DOHH2 (cell line): ENCODE measurements around the gene PNPLA5.

Experiments
- H3F3A ChIP-seq: fragments of 200-600 bp; sonication (generic), shearing (Covaris generic); 2 replicates; pipeline ENCODE4 v1.6.0; 2016; ENCODE audit warnings: antibody characterized with exemption, mild to moderate bottlenecking; ENCODE audit not compliant: control insufficient read depth, insufficient read depth
- H3K27ac ChIP-seq: fragments of 200-600 bp; sonication (generic); 2 replicates; pipeline ENCODE4 v1.5.1; 2014; ENCODE audit warnings: low read depth, mild to moderate bottlenecking, low read length, moderate library complexity
- H3K27me3 ChIP-seq: fragments of 200-600 bp; sonication (generic); 2 replicates; pipeline ENCODE4 v1.6.1; 2014; ENCODE audit warnings: mild to moderate bottlenecking, low read length, mixed read lengths; ENCODE audit not compliant: control insufficient read depth
- H3K36me3 ChIP-seq: fragments of 200-600 bp; sonication (generic); 2 replicates; pipeline ENCODE4 v1.6.1; 2014; ENCODE audit warnings: mild to moderate bottlenecking, low read length, moderate library complexity, mixed read lengths; ENCODE audit not compliant: control insufficient read depth
- H3K4me1 ChIP-seq: fragments of 200-600 bp; sonication (generic); 2 replicates; pipeline ENCODE4 v1.6.1; 2014; ENCODE audit warnings: mild to moderate bottlenecking, low read length, mixed read lengths; ENCODE audit not compliant: control insufficient read depth
- H3K4me2 ChIP-seq: fragments of 200-600 bp; sonication (generic); 2 replicates; pipeline ENCODE4 v1.6.0; 2014; ENCODE audit warnings: mild to moderate bottlenecking, low read length, moderate library complexity
- H3K4me3 ChIP-seq: fragments of 200-600 bp; sonication (generic); 2 replicates; pipeline ENCODE4 v1.5.1; 2014; ENCODE audit warnings: mild to moderate bottlenecking, low read length, mixed read lengths
- H3K79me2 ChIP-seq: fragments of 200-600 bp; sonication (generic); 2 replicates; pipeline ENCODE4 v1.6.1; 2014; ENCODE audit warnings: mild to moderate bottlenecking, low read length, mixed read lengths; ENCODE audit not compliant: control insufficient read depth
- H3K9me2 ChIP-seq: fragments of 200-600 bp; sonication (generic); replicated peaks from 2 replicates; pipeline ENCODE4 v1.6.1; 2014; ENCODE audit warnings: mild to moderate bottlenecking, low read length, mixed read lengths; ENCODE audit not compliant: control insufficient read depth
- H3K9me3 ChIP-seq: fragments of 200-600 bp; sonication (generic); 2 replicates; pipeline ENCODE4 v1.6.1; 2014; ENCODE audit warnings: antibody characterized with exemption, low read length, mixed read lengths; ENCODE audit not compliant: control insufficient read depth, insufficient read depth
- H4K20me1 ChIP-seq: fragments of 200-600 bp; sonication (generic); 2 replicates; pipeline ENCODE4 v1.6.0; 2014; ENCODE audit warnings: low read depth, mild to moderate bottlenecking, antibody characterized with exemption, low read length, moderate library complexity; ENCODE audit not compliant: control insufficient read depth, insufficient read depth
- EZH2phosphoT487 ChIP-seq: fragments of 200-600 bp; sonication (generic); IDR thresholded peaks from 2 replicates; pipeline ENCODE4 v1.6.1; 2017; ENCODE audit warnings: borderline replicate concordance, mild to moderate bottlenecking, antibody characterized with exemption, low read length, moderate library complexity, mixed read lengths
- TF ChIP-seq, protein P1 (sequence below): fragments of 200-600 bp; sonication (generic); IDR thresholded peaks from one replicate; pipeline ENCODE4 v1.5.1; 2014; ENCODE audit warnings: antibody characterized with exemption, mild to moderate bottlenecking, low read depth, low read length; ENCODE audit not compliant: poor library complexity, severe bottlenecking

The PNPLA5 gene

DNA sequence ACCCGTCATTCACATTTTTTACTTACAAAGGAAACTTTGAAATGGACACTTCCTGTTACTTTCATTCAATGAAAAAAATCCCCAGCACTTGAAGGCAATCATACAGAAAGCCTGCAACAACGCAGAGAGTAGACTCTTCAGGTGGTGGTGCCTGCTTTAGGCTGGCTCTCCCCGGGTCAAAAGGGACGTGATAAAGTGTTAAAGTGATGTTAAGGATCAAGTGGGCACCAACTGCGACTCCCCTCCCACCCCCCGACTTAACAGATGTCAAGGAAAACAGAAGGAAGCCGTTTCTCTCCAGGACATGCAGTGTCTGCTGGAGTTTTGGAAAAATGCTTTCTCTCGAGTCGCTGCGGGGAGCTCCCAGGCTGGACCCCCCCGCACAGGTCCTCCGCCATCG is 31.4 kb upstream of the PNPLA5 start:
- Histone ChIP-seq H3K36me3 (no peaks in the 10 kb centered on the region), H3K9me3 (no peaks in the 10 kb centered on the region), H3K9me2 (no peaks in the 10 kb centered on the region), H3K79me2 (no peaks in the 10 kb centered on the region), H3F3A (no peaks in the 10 kb centered on the region), H3K4me1 (no peaks in the 10 kb centered on the region), H4K20me1 (0 out of 2 replicates have a peak, but pooled peaks cover 1% of the 10 kb centered on the region), H3K27ac (no peak overlapping the region), H3K27me3 (no peaks in the 10 kb centered on the region), H3K4me2 (no peak overlapping the region), H3K4me3 (no peak overlapping the region)
- TF ChIP-seq, protein P1, sequence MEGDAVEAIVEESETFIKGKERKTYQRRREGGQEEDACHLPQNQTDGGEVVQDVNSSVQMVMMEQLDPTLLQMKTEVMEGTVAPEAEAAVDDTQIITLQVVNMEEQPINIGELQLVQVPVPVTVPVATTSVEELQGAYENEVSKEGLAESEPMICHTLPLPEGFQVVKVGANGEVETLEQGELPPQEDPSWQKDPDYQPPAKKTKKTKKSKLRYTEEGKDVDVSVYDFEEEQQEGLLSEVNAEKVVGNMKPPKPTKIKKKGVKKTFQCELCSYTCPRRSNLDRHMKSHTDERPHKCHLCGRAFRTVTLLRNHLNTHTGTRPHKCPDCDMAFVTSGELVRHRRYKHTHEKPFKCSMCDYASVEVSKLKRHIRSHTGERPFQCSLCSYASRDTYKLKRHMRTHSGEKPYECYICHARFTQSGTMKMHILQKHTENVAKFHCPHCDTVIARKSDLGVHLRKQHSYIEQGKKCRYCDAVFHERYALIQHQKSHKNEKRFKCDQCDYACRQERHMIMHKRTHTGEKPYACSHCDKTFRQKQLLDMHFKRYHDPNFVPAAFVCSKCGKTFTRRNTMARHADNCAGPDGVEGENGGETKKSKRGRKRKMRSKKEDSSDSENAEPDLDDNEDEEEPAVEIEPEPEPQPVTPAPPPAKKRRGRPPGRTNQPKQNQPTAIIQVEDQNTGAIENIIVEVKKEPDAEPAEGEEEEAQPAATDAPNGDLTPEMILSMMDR = no peak
- no peak for TF ChIP-seq EZH2phosphoT487

DNA sequence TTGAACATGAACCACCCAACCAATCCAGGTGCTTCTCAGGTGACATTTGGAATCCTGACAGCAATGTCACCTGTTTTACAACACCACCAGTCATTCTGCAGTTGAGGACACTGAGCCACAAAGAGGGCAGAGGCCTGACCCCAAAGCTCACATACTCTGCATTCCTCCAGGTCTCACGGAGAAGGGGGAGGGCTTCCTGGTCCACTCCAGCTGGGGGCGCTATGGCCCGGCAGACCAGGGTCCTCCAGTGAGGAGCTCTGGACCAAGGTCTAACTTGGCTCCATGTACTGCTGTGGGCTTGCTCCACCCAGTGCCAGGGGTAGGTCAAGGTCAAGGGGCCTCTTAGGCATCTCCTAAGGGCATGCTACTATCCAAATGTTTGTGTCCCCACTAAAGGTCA is 30.3 kb upstream of the PNPLA5 start:
- H3K4me3 ChIP-seq = no peak overlapping the region
- H3F3A ChIP-seq = no peaks in the 10 kb centered on the region
- no peaks in the 10 kb centered on the region for H3K79me2 ChIP-seq
- H3K9me2 ChIP-seq = no peaks in the 10 kb centered on the region
- H3K4me1 ChIP-seq = no peaks in the 10 kb centered on the region
- no peaks in the 10 kb centered on the region for H3K9me3 ChIP-seq
- H4K20me1 ChIP-seq = no peaks in the 10 kb centered on the region
- TF ChIP-seq, protein P1 = peak; percentile 26
- TF ChIP-seq EZH2phosphoT487 = no peak
- H3K27ac ChIP-seq = no peak overlapping the region
- H3K27me3 ChIP-seq = no peaks in the 10 kb centered on the region
- H3K4me2 ChIP-seq = no peak overlapping the region
- no peaks in the 10 kb centered on the region for H3K36me3 ChIP-seq

DNA sequence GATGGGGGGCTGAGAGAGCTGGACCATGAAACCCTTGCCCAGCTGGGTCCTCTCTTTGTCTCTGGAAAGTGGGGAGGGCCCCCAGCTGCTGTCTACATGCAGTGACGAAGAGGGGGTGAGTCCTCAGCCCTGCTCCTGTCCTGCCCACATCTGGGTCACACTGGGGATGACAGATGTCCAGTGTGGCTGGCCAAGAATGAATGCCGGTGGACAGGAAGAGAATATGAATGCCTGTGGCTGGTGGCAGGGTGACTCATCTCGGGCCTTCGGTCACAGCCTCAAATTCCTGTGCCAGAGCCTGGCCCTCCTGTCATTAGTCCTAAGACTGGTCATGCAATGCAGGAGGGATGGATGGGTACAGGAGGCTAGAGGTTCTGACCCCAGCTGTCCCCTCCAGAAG is 29.6 kb upstream of the PNPLA5 start:
- Histone ChIP-seq H3K4me3 (no peak overlapping the region), H3K36me3 (no peaks in the 10 kb centered on the region), H3K9me2 (no peaks in the 10 kb centered on the region), H3K9me3 (no peaks in the 10 kb centered on the region), H3K79me2 (no peaks in the 10 kb centered on the region), H4K20me1 (no peaks in the 10 kb centered on the region), H3K27me3 (no peaks in the 10 kb centered on the region), H3K27ac (no peak overlapping the region), H3F3A (no peaks in the 10 kb centered on the region), H3K4me1 (no peaks in the 10 kb centered on the region), H3K4me2 (no peak overlapping the region)
- no peak for TF ChIP-seq EZH2phosphoT487
- TF ChIP-seq, protein P1 = no peak
